CMK (cell line): ENCODE measurements around the gene SIX2.

ENCODE experiments used
- DNase-seq: peaks from one replicate; pipeline ENCODE4 v3.0.0-alpha.2; 2010; ENCODE audit warnings: low read depth

Gene SIX2

GRCh38 chr2:45018023-45018422 is 8.8 kb upstream of the SIX2 start:
- DNase-seq, result no peak

GRCh38 chr2:45014831-45015230 is 5.6 kb upstream of the SIX2 start:
- no peak for DNase-seq

GRCh38 chr2:45014016-45014702 is 4.9 kb upstream of the SIX2 start:
- DNase-seq, result no peak

GRCh38 chr2:45013229-45014015 is 4.2 kb upstream of the SIX2 start:
- no peak for DNase-seq

GRCh38 chr2:45012733-45013132 is 3.5 kb upstream of the SIX2 start:
- DNase-seq, result no peak

- no peak for DNase-seq
These were observed 2.7 kb upstream of the SIX2 start for GRCh38 chr2:45011621-45012602.

- no peak for DNase-seq
These were observed 1.9 kb upstream of the SIX2 start for GRCh38 chr2:45011121-45011520.

- DNase-seq, result no peak
These were observed 1.4 kb upstream of the SIX2 start for GRCh38 chr2:45010702-45011012.

GRCh38 chr2:45009928-45010701 is 863 bp upstream of the SIX2 start:
- DNase-seq, result no peak

GRCh38 chr2:45008296-45009129 is 739 bp downstream of the SIX2 start:
- DNase-seq, result no peak

- DNase-seq, result no peak
These were observed 1.3 kb downstream of the SIX2 start for GRCh38 chr2:45007961-45008295.

GRCh38 chr2:45006942-45007287 is 2.3 kb downstream of the SIX2 start:
- DNase-seq, result no peak

GRCh38 chr2:45006041-45006941 is 3.0 kb downstream of the SIX2 start:
- DNase-seq, result no peak

- no peak for DNase-seq
These were observed 3.8 kb downstream of the SIX2 start for GRCh38 chr2:45005261-45006002.

- no peak for DNase-seq
These were observed 4.6 kb downstream of the SIX2 start for GRCh38 chr2:45004562-45005191.

GRCh38 chr2:45003579-45004551 is 5.4 kb downstream of the SIX2 start:
- DNase-seq, result no peak

GRCh38 chr2:45002686-45003085 is 6.6 kb downstream of the SIX2 start:
- DNase-seq, result no peak
